Pancreas (tissue), 10 donors: ENCODE measurements around the gene TANK. TPM values are rescaled to one million over a fixed set of nuclear protein-coding genes. Genes with fewer than 3 reads are reported as not detected.
A peak's percentile ranks its signal among the peaks of the same experiment; 100 is the strongest.

Experiments used
- ATAC-seq, 4 donors: fragments of 200-7000 bp; cut with Tn5 transposase; one replicate each; pipeline versions ENCODE4 v1.8.0 to v1.9.1; 2020; ENCODE audit warnings: mild to moderate bottlenecking in 4 of 4, moderate library complexity in 4 of 4
- DNase-seq, 6 donors: peaks; one replicate each; pipeline ENCODE4 v3.0.0-alpha.2; 2020
- FAIRE-seq: peaks from 2 replicates; lab custom pipeline; 2012; peaks lifted over from hg19 to GRCh38; lab: Jason Lieb, UNC
- H3K27ac ChIP-seq, 4 donors: fragments of 200-600 bp; sonication (generic); 1 replicate in 3 of 4; 2 replicates in 1 of 4; pipeline versions ENCODE4 v1.5.0 to v1.8.0; 2020
- H3K27me3 ChIP-seq, 4 donors: fragments of 200-600 bp; one replicate each; pipeline ENCODE4 v1.8.0; 2021
- H3K36me3 ChIP-seq, 3 donors: fragments of 200-600 bp; sonication (generic) in 1 of 3; one replicate each; pipeline versions ENCODE4 v1.5.0 to v1.8.0; 2020 to 2021
- H3K4me1 ChIP-seq, 3 donors: fragments of 200-600 bp; one replicate each; pipeline ENCODE4 v1.8.0; 2021
- H3K4me3 ChIP-seq, 4 donors: fragments of 200-600 bp; sonication (generic) in 2 of 4; one replicate each; pipeline versions ENCODE4 v1.5.0 to v1.8.0; 2020 to 2021
- H3K9me3 ChIP-seq, 4 donors: fragments of 200-600 bp; one replicate each; pipeline ENCODE4 v1.8.0; 2021
- WGBS, 2 donors: extraction: QIAGEN DNeasy Blood & Tissue Kit; methylation state at CpG; one replicate each; pipeline ENCODE4 v1.1.7; 2013; 5-methylcytosine and 5-hydroxymethylcytosine counted together
- intact Hi-C, 3 donors: fragments of 100-400 bp; cut with DNase I; formaldehyde crosslinking; loops; one replicate each; pipeline versions ENCODE4 v1.11.1 to v1.14.2; 2022
- polyA plus RNA-seq, 2 donors: library from polyadenylated mRNA; stranded (reverse); fragments of 200-250 nt; gene quantifications; one replicate each; pipeline ENCODE4 v1.2.3, GENCODE V29; 2013
- total RNA-seq, 6 donors: library from RNA; stranded (reverse); fragmentation: NEBNext Ultra II Directional in 4 of 6; extraction: Animal tissue kit (Norgen Biotek cat#: 25700) in 4 of 6; gene quantifications; one replicate each; pipeline versions ENCODE4 v1.2.1 to v1.2.4, GENCODE V29; 2021 to 2023
- TF ChIP-seq, protein P1 (sequence below), 4 donors: fragments of 200-600 bp; sonication (generic) in 3 of 4; IDR thresholded peaks; one replicate each; pipeline versions ENCODE4 v1.5.0 to v1.8.0; 2021; ENCODE audit warnings: antibody characterized with exemption in 4 of 4
- donor health status: healthy with polysubstance abuse.
- donor health status: DM: no; HTN: no; CAD: no; lungs with moderate emphysema.
- donor health status: DM: no; HTN: no; CAD: no.
- donor health status: control.
- donor health status: control.
- donor health status: Bipolar disorder and iron deficiency.
- donor health status: DM: yes; HTN: yes; CAD: no.
- donor health status: DM: no; HTN: no; CAD: no.
- donor health status: DM: no; HTN: no; CAD: no.
- donor health status: DM: yes; HTN: yes; CAD: no.

The TANK gene
- total and polyA plus RNA-seq, 8 donors, result 10.9 to 30.3 (median 16.0) TPM

DNA sequence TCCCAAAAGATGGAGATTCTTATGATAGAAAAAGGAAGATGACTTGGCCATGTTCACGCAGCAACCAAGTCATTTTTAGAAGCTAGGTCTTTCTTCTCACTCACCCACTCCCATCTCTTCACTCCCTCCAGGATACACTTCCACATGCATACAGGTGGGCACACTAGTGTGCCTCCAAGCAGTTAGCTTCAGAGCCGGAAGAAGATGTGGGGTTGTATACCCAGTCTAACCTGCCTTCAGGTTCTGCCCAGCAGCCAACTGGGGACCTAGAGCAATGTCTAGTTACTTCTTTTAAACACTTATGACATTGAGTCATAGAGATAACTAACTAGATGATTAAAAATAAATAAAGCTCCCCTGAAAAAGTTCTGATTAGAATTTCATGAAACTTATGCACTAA is 21.8 kb upstream of the TANK start:
- peak overlapping the region in 1 of 4 donors; percentile 11 for H3K4me3 ChIP-seq
- H3K27me3 ChIP-seq, result no peaks in the 10 kb centered on the region
- 80 to 83% methylated on average over 2 of the region's 2 CpGs for WGBS, 2 donors
- DNase-seq (no peak), FAIRE-seq (no peak), ATAC-seq (no peak)
- intact Hi-C loops, result no loop called here
- H3K9me3 ChIP-seq, result no peaks in the 10 kb centered on the region
- peaks cover 0 to 27% (median 16%) of the 10 kb centered on the region in 3 donors for H3K4me1 ChIP-seq
- no peak overlapping the region for H3K27ac ChIP-seq
- TF ChIP-seq, protein P1, sequence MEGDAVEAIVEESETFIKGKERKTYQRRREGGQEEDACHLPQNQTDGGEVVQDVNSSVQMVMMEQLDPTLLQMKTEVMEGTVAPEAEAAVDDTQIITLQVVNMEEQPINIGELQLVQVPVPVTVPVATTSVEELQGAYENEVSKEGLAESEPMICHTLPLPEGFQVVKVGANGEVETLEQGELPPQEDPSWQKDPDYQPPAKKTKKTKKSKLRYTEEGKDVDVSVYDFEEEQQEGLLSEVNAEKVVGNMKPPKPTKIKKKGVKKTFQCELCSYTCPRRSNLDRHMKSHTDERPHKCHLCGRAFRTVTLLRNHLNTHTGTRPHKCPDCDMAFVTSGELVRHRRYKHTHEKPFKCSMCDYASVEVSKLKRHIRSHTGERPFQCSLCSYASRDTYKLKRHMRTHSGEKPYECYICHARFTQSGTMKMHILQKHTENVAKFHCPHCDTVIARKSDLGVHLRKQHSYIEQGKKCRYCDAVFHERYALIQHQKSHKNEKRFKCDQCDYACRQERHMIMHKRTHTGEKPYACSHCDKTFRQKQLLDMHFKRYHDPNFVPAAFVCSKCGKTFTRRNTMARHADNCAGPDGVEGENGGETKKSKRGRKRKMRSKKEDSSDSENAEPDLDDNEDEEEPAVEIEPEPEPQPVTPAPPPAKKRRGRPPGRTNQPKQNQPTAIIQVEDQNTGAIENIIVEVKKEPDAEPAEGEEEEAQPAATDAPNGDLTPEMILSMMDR (IDR thresholded peaks at IDR 0.05), result no peak
- H3K36me3 ChIP-seq, result no peaks in the 10 kb centered on the region

DNA sequence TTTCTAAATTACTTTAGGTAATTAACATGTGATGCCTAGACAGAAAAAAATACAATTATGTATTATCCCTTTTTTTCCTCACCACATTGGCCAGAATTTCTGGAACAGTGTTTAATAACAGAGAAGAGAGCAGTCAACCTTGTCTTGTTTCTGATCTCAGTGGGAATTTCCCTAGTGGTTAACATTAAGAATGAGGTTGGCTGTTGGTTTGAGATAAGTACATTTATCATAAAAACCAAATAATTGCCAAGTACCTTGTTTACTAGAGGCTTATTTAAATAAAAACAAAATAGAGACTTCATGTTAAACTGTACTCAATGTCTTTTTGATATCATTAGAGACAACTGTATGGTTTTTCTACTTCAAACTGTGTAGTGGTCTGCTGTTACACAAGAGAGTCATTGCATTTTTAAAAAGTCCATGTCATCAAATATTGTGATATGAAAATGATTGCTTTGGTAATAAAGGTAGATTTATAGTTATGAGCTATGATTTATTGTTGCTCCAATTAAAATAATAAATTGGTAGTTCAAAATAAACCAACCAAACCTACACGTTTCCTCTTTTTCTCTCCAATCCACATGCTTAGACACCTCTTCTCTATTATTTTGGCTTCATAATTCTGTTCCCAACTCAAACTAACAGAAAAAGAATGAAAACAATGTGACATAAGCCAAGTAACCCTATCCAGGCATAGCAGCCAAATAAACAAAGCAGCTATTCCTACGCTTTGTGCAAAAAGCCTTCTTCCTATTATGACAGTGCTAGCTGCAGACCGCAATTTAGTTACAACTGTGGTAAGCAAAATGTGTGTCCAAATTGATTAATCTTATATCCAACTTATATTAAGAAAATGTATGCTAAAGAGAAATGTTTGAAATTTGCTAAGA is 20.9 kb upstream of the TANK start:
- no peaks in the 10 kb centered on the region for H3K36me3 ChIP-seq
- FAIRE-seq (peak; percentile 87), ATAC-seq (peak in 2 of 4 donors; percentile 35 to 37), DNase-seq (no peak)
- H3K9me3 ChIP-seq, result no peaks in the 10 kb centered on the region
- 69 to 74% methylated on average over 3 of the region's 3 CpGs for whole genome bisulfite sequencing, 2 donors
- H3K4me1 ChIP-seq, result peaks cover 0 to 27% (median 16%) of the 10 kb centered on the region in 3 donors
- TF ChIP-seq, protein P1 (IDR thresholded peaks at IDR 0.05), result no peak
- peak overlapping the region in 1 of 4 donors; percentile 23 for H3K27ac ChIP-seq
- intact Hi-C loops, result no loop called here
- no peaks in the 10 kb centered on the region for H3K27me3 ChIP-seq
- H3K4me3 ChIP-seq, result peak overlapping the region in 1 of 4 donors; percentile 11

DNA sequence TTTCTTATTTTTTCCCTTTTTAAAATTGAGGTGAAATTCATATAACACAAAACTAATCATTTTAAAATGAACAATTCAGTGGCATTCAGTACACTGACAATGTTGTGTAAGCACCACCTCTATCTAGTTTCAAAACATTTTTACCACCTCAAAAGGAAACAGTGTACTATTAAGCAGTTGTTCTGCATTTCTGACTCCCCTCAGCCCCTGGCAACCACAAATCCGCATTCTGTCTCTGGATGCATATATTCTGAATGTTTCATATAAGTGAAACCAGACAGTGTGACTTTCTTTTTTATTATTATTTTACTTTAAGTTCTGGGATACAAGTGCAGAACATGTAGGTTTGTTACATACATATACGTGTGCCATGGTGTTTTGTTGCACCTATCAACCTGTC is 19.2 kb upstream of the TANK start:
- no peak overlapping the region for H3K27ac ChIP-seq
- H3K9me3 ChIP-seq, result no peaks in the 10 kb centered on the region
- 84 to 90% methylated on average over 2 of the region's 2 CpGs for WGBS, 2 donors
- H3K4me1 ChIP-seq, result peaks cover 0 to 12% (median 6%) of the 10 kb centered on the region in 3 donors
- ATAC-seq, result no peak
- FAIRE-seq, result no peak
- intact Hi-C loops, result no loop called here
- H3K4me3 ChIP-seq, result no peak overlapping the region
- TF ChIP-seq, protein P1 (IDR thresholded peaks at IDR 0.05), result no peak
- no peaks in the 10 kb centered on the region for H3K27me3 ChIP-seq
- no peak for DNase-seq
- H3K36me3 ChIP-seq, result no peaks in the 10 kb centered on the region

DNA sequence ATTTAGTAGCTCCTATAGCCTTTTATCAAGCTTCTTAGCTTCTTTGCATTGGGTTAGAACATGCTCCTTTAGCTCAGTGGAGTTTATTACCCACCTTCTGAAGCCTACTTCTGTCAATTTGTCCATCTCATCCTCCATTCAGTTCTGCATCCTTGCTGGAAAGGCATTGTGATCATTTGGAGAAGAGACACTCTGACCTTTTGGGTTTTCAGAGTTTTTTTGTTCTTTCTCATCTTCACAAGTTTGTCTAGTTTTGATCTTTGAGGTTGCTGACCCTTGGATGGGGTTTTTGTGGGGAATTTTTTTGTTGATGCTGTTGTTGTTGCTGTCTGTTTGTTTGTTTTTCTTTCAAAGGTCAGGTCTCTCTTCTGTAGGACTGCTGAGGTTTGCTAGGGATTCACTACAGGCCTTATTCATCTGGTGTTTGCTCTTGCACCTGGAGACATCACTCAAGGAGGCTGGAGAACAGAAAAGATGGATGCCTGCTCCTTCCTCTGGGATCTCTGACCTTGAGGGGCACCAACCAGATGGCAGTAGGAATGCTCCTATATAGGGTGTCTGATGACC is 13.9 kb upstream of the TANK start:
- intact Hi-C loops, result no loop called here
- no peaks in the 10 kb centered on the region for H3K9me3 ChIP-seq
- TF ChIP-seq, protein P1 (IDR thresholded peaks at IDR 0.05), result no peak
- no peak for FAIRE-seq
- no peak for DNase-seq
- no peaks in the 10 kb centered on the region for H3K27me3 ChIP-seq
- no peak overlapping the region for H3K4me3 ChIP-seq
- no peaks in the 10 kb centered on the region for H3K36me3 ChIP-seq
- no peaks in the 10 kb centered on the region for H3K4me1 ChIP-seq
- no peak for ATAC-seq
- no peak overlapping the region for H3K27ac ChIP-seq

DNA sequence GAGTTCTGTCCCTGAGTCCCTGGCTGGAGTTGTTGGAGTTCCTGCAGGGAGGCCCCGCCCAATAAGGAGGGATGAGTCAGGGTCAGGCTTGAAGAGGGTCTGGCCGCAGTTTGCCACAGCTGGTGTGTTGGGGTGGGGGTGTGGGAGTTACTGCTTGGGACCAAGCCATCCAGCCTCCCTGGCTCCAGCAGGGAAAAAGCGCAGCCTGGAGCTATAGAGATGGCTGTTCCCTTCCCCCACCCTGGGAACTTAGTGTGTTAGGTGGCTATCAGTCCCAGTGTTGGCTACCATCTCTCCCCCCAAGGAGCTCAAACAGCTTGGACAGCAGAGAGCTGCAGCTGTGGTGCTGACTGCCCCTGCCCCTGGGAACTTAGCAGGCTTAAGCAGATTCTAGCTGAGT is 13.2 kb upstream of the TANK start:
- no peak for ATAC-seq
- peak in 2 of 6 donors; percentile 17 to 43 for DNase-seq
- no peaks in the 10 kb centered on the region for H3K27me3 ChIP-seq
- intact Hi-C loops, result no loop called here
- H3K9me3 ChIP-seq, result no peaks in the 10 kb centered on the region
- no peaks in the 10 kb centered on the region for H3K36me3 ChIP-seq
- no peak overlapping the region for H3K27ac ChIP-seq
- FAIRE-seq, result no peak
- WGBS, 2 donors, result 84 to 96% methylated on average over 3 of the region's 3 CpGs
- H3K4me1 ChIP-seq, result no peaks in the 10 kb centered on the region
- TF ChIP-seq, protein P1 (IDR thresholded peaks at IDR 0.05), result no peak
- no peak overlapping the region for H3K4me3 ChIP-seq
